ENCODE measurements around the gene TNXB.
A peak's percentile ranks its signal among the peaks of the same experiment; 100 is the strongest.
"Not testable (repeated sequence)": the region's sequence is repeated elsewhere in the genome, so short reads cannot be mapped to it uniquely, and the experiment has no call there.

Gene TNXB

DNA sequence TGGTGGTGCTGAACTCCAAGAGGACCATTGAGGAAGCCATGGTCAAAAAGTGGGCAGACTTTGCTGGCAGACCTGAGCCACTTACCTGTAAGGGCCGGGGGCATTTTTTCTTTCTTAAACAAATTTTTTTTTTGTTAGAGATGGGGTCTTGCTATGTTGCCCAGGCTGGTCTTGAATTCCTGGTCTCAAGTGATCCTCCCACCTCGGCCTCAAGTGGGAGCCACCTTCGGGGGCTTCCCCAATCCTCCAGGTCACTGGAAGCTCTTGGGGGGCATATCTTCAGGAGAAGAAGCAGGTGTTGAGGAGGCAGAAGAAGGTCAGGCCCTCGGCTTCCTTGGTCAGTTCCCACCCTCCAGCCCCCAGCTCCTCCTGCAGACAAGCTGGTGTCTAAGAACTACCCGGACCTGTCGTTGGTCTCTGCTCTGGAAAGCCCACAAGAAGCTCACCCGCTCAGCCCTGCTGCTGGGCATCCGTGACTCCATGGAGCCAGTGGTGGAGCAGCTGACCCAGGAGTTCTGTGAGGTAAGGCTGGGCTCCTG is 103.1 kb downstream of the TNXB start:
- not testable (repeated sequence) for H3K4me3 Mint-ChIP-seq; H3K9me3 Mint-ChIP-seq (ENCODE audit: low read depth); H3K4me1 Mint-ChIP-seq (ENCODE audit: low read depth); H3K27me3 Mint-ChIP-seq; H3K36me3 Mint-ChIP-seq; H3K27ac Mint-ChIP-seq

DNA sequence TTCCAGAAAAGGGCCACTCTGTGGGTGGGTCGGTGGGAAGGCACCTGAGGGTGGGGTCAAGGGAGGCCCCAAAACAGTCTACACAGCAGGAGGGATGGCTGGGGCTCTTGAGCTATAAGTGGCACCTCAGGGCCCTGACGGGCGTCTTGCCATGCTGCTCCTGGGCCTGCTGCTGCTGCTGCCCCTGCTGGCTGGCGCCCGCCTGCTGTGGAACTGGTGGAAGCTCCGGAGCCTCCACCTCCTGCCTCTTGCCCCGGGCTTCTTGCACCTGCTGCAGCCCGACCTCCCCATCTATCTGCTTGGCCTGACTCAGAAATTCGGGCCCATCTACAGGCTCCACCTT is 103.6 kb downstream of the TNXB start:
- not testable (repeated sequence) for H3K9me3 Mint-ChIP-seq (ENCODE audit: low read depth); H3K36me3 Mint-ChIP-seq; H3K4me1 Mint-ChIP-seq (ENCODE audit: low read depth); H3K27me3 Mint-ChIP-seq; H3K4me3 Mint-ChIP-seq
- peak overlapping the region; percentile 89 for H3K27ac Mint-ChIP-seq

DNA sequence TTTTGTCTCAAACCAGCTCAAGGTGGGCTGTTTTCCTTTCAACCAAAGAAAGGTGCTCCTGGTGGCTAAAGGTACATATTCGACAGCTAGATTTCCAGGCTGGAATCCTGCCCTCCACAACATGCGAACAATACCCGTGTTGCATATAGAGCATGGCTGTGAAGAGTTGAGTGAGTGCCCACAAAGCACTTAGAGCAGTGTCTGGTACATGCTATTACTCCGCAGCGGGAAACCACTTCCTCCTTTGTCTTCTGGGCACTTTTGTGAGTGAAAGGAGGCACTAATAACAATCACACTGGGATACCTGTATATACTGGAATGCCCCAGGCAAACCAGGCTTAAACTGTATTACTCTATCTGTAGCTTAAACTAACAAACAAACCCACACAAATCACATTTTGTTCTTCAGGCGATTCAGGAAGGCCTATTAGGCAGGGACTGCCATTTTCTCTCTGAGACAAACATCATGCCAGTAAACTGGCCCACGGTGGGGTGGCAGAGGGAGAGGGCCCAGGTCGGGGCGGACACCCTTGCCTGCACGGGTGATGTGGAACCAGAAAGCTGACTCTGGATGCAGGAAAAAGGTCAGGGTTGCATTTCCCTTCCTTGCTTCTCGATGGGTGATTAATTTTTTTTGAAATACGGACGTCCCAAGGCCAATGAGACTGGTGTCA is 104.1 kb downstream of the TNXB start:
- H3K27me3 Mint-ChIP-seq; H3K36me3 Mint-ChIP-seq; H3K9me3 Mint-ChIP-seq (ENCODE audit: low read depth); H3K4me1 Mint-ChIP-seq (ENCODE audit: low read depth); H3K4me3 Mint-ChIP-seq: not testable (repeated sequence)
- peak overlapping the region; percentile 89 for H3K27ac Mint-ChIP-seq

DNA sequence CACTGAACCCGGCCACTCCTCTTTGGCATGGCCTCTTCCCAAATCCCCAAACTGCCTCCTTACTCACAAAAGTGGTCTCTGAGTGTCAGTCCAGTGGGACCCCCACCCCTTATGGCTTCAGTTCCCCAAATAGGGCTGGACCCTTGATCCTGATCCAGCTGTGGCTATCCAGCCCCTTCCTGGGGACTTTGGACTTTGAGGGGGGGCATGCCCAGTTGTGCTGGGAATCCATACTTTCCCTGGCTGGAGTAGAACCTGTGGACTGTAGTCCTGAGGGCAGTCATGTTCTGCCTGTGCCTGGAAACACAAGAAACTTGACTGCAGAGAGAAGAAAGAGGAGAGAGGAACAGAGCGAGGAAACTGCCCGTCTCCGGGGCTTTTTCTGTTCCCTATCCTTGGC is 104.7 kb downstream of the TNXB start:
- H3K9me3 Mint-ChIP-seq (ENCODE audit: low read depth); H3K4me3 Mint-ChIP-seq; H3K4me1 Mint-ChIP-seq (ENCODE audit: low read depth); H3K36me3 Mint-ChIP-seq; H3K27me3 Mint-ChIP-seq; H3K27ac Mint-ChIP-seq: not testable (repeated sequence)

GRCh38 chr6:32003301-32003700 is 105.8 kb downstream of the TNXB start:
- not testable (repeated sequence) for H3K4me1 Mint-ChIP-seq (ENCODE audit: low read depth); H3K27me3 Mint-ChIP-seq; H3K36me3 Mint-ChIP-seq; H3K27ac Mint-ChIP-seq; H3K4me3 Mint-ChIP-seq; H3K9me3 Mint-ChIP-seq (ENCODE audit: low read depth)

GRCh38 chr6:32002546-32003268 is 106.4 kb downstream of the TNXB start:
- H3K4me3 Mint-ChIP-seq; H3K36me3 Mint-ChIP-seq; H3K27me3 Mint-ChIP-seq; H3K27ac Mint-ChIP-seq; H3K4me1 Mint-ChIP-seq (ENCODE audit: low read depth); H3K9me3 Mint-ChIP-seq (ENCODE audit: low read depth): not testable (repeated sequence)

DNA sequence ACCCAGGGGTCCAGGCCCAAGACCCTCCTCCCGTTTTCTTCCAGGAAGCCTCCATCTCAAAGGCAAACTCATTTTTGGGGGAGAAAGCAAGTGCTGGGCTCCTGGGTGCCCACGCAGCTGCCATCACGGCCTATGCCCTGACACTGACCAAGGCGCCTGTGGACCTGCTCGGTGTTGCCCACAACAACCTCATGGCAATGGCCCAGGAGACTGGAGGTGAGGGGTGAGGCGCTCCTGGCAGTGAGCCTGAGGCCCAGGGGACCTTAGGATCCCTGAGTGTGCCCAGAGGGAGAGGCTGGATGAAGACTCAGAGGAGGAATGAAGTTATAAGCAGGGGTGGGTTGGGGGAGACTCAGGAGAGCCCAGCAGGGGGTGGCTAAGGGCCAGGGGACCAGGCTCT is 112.8 kb downstream of the TNXB start:
- H3K4me1 Mint-ChIP-seq (ENCODE audit: low read depth); H3K27me3 Mint-ChIP-seq; H3K9me3 Mint-ChIP-seq (ENCODE audit: low read depth); H3K36me3 Mint-ChIP-seq; H3K27ac Mint-ChIP-seq; H3K4me3 Mint-ChIP-seq: not testable (repeated sequence)

- not testable (repeated sequence) for H3K9me3 Mint-ChIP-seq (ENCODE audit: low read depth); H3K4me1 Mint-ChIP-seq (ENCODE audit: low read depth); H3K27me3 Mint-ChIP-seq; H3K27ac Mint-ChIP-seq; H3K4me3 Mint-ChIP-seq; H3K36me3 Mint-ChIP-seq
Observed at GRCh38 chr6:31994421-31994820, 114.7 kb downstream of the TNXB start.
